GM19193 (cell line): ENCODE results near the gene GPI.

Experiments
- POLR2A ChIP-seq: IDR thresholded peaks from 4 replicates; pipeline ENCODE4 v1.6.1; 2011; ENCODE audit not compliant: insufficient read depth, insufficient read length; ENCODE audit errors: extremely low read depth

GPI gene

DNA sequence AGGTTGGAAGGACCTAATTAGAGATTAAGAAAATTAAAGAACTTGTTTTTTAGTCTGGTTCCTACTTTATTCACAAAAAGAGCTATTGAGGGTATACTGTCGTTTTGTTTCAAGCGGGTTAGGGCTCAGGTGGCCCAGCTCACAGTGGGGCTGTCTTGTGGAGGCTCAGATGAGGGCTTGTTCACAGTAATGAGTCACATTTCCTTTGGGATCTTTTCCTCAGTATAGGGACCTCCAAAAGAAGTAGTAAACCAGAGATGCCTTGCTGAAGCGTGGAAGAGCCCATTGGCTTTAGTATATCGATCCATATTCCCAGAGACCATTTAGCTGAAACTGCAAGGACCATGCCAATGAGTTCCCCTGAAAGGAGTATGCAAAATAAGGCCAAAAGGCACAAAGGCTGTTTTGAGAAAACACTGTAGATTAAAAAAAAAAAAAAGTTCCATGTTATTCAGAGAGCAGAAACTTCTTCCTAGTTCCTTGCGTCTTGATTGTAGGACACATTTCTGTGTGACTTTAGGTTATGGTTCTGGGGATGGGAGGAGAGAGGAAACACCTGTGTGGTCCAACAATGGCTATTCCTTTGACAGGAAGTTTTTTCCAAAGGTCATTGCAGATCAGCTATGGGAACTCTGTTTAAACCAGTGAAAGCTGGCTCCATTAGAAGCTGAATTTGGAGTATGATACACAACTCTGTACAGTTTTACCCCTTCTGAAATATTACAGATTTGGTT, 32.8 kb upstream of the GPI start:
- no peak for TF ChIP-seq POLR2A

DNA sequence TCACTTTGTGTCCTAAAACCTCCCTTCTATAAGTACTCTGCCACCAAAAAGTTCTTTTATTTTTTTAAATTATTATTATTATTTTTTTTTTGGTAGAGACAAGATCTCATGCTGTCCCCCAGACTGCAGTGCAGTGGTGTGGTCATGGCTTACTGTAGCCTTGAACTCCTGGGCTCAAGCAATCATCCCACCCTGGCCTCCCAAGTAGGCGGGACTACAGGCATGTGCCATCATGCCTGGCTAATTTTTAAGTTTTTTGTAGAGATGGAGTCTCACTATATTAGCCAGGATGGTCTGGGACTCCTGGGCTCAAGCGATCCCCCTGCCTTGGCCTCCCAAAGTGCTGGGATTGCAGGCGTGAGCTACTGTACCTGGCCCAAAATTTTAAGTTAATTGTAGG, 29.1 kb upstream of the GPI start:
- TF ChIP-seq POLR2A, result no peak

DNA sequence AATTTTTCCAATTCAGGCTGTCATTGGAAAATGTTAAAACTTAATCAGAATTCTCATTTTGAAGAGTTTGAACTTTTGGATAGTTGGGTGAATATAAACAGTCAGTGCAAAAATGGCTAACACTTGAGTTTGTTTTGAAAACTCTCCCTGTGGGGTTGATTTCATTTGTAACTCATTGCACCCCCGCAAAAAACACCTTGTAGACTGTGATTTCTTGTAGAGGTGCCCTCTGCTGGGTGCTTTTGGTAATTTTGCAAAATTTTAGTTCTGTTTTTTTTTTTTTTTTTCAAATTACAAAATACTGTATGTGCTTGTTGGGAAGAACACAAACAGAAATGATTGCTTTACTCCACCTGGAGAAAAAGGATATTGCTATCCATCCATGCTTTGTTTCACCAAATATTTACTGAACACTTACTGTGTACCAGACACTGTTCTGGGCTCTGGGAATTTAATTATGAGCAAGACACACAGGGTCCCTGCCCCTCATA, 28.2 kb upstream of the GPI start:
- TF ChIP-seq POLR2A, result no peak

DNA sequence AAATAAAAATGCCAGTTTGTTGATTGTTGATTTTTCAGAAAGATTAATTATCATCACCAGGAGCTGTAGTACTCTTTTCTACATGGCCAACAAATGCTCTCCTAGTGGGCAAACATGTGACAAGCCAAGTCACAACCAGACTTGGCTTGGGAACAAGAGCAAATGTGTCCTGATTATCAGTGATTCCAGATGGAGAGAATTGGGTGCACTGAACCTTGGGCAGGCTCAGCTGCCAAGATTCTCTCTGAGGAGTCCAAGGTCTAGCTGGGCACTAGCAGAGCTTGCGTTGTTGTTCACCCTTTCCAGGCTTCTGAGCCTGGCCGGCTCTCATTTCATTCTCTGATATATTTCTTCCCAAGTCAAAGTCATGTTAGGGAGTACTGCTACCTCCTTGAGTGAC, 27.3 kb upstream of the GPI start:
- no peak for TF ChIP-seq POLR2A

DNA sequence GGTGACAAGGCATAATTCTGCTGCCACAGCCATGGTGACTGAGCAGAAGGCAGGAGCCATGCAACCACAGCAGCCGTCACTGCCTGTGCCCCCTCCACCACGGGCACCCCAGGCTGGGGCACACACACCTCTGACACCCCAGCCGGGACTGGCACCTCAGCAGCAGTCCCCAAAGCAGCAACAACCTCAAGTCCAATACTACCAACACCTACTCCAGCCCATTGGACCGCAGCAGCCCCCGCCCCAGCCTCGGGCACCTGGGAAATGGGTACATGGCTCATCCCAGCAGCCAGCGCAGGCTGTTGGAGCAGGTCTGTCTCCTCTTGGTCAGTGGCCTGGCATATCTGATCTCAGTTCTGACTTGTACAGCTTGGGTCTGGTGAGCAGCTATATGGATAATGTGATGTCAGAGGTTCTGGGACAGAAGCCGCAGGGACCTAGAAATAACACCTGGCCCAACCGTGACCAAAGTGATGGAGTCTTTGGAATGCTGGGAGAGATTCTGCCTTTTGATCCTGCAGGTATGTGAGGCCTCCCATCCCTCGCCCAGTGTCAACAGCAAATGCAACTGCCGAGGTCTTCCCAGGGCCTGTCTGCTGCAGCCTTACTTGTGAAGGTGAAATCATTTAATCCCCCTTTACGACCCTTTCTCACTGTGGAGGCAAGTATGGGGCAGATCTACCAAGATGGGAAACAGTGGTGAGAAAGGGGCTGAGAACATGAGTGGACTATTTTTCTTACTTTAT, 22.9 kb upstream of the GPI start:
- TF ChIP-seq POLR2A, result no peak

DNA sequence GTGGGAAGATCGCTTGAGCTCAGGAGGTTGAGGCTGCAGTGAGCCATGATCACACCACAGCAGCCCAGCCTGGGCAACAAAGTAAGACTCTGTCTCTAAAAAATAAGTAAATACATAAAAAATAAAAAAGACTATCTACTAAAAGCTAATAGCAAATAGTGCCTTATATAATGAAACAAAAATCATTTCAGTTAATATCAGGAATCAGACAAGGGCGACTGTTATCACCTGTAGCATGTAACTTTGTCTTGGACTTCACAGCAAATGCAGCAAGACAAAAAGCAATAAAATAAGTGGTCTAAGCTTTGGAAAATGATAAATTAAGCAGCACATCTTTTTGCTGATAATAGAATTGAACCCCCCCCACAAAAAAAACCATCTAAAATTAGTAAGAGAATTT, 21.2 kb upstream of the GPI start:
- no peak for TF ChIP-seq POLR2A

DNA sequence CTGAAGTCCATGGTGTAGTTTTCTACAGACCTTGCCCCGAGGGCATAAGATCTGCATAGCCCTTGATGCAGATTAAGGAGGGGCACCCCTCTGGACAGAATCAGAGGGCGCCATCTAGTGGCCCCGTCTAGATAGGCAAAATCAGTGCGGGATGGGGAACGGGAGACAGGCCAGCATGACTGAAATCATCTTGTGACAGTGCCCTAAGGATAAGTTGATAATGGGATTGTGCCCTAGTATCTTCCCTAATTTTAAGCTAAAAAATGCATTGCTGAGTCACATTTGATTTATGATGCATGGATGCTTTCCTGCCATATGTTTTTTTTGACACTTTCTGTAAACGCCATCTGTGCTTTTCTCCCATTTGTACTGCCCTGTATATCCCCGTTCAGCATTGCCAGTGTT, 19.0 kb upstream of the GPI start:
- no peak for TF ChIP-seq POLR2A

DNA sequence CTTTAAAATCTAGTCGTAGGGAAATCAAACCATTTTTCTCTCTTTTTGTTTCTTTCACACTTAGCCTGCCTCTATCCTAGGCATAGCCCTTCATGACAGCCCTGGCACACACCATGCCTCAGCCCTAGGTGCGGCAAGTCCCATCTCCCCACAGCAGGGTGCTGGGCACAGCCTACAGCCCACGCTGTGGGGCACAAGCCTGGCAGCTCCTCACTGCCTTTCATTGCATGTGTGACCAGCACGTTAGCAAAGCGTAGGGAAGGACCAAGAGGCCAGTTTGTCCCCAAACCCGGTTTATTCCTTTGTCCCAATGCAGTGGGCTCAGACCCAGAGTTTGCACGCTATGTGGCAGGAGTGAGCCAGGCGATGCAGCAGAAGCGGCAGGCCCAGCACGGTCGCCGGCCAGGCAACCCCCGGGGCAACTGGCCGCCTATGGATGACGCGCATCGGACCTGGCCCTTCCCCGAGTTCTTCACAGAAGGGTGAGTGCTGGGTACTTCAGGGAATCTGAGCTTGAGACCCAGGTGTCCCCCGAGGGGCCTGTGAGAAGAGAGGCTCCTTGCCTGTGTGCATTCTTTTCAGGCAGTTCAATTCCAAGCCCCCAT, 17.3 kb upstream of the GPI start:
- TF ChIP-seq POLR2A, result no peak

DNA sequence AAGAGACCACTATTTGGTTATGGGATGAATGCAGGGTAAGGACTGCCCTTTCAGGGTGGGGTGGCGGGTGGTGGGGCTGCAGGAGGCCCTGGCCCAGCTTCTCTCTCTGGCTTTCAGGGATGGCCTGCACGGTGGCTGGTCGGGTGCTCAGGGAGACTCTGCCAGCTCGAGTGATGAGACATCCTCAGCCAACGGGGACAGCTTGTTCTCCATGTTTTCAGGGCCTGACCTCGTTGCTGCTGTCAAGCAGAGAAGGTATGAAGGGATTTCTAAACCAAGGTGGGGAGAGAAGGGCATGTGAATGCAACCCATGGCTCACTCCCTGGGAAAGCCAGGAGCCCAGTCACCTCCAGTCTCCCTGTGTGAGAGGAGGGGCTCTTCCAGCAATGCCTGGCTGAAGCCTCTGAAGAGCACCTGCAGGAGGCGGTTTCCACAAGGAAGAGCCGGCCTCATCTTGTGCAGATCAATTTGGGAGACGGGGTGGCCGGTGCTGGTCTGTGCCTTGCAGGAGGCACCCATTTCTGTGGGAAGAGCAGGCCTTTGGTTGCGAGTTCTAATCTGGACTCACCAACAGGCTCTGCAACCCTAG, 16.0 kb upstream of the GPI start:
- TF ChIP-seq POLR2A, result no peak

DNA sequence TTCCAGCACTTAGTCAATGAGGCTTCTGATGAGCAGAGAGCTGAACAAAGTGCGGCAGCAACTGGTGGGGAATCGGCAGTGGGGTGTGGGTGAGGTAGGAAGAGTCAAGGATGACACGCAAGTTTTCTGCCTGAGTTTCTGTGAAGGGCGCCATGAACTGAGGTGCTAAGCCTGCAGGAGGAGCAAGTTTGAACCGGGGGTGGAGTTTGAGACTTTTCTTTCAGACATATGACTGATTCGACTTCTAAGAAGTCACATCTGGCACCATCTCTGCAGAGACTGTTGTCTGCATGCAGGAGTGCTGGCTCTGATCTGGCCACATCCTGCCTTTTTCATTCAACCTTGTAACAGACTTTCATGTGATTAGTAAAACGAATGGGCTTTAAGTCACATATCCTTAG, 14.8 kb upstream of the GPI start:
- TF ChIP-seq POLR2A, result no peak

DNA sequence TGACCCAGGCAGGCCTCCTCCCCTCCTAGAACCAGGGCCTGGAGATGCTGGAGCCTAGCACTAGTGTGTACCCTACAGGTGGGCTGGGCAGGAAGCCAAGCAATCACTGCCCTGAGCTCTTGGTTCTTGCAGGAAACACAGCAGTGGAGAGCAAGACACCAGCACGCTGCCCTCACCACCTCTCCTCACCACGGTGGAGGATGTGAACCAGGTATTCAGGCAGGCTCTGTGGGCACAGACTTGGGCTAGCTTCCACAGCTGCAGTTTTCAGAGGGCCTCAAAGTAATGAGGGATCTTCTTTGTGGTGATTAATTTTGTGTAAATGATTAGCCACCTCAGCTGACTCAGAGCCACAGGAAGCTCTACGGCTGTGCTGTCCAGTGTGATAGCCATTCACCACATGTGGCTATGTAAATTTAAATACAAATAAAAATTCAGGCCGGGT, 13.6 kb upstream of the GPI start:
- no peak for TF ChIP-seq POLR2A

DNA sequence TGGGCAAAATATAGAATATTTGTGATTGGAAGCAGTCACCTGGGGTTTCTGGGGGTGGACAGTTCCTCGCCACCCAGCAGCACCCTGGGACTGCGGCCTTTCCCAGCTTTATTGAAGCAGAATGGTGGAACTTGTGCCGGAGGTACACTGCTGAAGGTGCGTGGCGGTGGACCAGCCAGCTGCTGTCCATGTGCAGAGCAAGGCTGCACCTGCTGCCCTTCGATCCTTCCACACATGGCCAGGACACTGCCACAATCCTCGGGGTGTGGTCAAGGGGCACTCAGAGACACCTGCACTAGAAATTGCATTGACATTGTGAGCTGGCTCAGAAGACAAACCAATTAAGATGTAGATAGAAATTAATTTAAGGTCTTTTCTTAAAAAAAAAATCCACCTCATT, 11.4 kb upstream of the GPI start:
- TF ChIP-seq POLR2A, result no peak

DNA sequence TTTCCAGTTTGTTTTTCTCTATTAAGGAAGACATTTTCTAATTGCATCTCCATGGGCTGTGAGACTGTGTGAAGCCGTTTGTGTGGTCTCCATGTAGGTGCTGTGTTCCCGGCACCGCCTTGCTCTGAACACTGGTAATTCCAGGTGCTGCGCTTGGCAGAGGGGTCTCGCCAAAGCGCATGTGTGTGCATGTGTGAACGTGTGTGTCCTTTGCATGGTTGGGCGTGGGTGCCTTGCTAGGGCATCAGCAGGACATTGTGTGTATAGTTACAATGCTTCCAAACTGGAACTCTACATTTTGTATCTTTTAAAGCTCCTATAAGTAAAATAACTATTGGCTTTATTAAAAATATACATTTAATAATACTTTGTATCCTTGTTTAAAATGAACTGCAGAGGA, 9.8 kb upstream of the GPI start:
- no peak for TF ChIP-seq POLR2A

DNA sequence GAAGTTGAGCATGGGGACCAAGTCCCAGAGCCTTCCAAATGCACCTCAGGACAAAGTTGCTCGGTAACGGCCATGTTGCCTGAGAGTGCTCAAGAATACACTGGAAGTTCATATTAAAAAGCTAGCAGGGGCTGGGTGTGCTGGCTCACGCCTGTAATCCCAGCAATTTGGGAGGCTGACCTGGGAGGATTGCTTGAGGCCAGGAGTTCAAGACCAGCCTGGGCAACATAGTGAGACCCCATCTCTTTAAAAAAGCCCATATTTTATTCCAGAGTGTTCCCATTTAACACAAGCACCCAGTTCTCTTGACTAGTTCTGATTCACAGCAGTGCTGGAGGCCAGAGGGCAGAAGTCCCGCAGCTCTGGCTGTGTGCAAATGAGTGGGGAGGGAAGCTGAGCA, 8.1 kb upstream of the GPI start:
- no peak for TF ChIP-seq POLR2A

DNA sequence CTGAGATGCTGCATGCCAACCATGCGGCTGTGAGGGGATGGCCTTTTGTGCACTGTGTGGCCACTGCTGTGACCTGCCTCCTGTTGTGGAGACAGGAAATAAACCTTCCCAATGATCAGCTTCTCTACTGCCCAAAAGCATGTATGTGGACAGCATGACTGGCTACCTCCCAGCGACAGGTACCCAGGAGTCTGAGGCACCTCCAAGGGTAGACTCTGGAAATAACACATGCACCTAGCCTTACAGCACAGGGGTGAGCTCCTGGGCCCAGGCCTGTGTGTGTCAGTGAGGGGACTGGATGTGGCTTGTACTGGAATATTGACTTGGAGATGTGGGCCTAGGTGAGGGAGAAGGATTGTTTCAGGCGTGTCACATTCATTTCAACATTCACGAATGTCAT, 7.6 kb upstream of the GPI start:
- TF ChIP-seq POLR2A, result no peak
